Transverse colon (tissue), 4 donors: ENCODE results near the gene NCKAP5L. TPM values are rescaled to one million over a fixed set of nuclear protein-coding genes. Genes with fewer than 3 reads are reported as not detected.

Experiments used
- DNase-seq: peaks from one replicate; pipeline ENCODE4 v3.0.0-alpha.2; 2019
- H3K27ac ChIP-seq, 4 donors: fragments of 200-600 bp; sonication (generic); 2 replicates each; pipeline ENCODE4 v1.5.1; 2016 to 2018; ENCODE audit warnings: inconsistent platforms in 4 of 4
- H3K27me3 ChIP-seq: fragments of 200-600 bp; sonication (generic); 2 replicates; pipeline ENCODE4 v1.5.1; 2017; ENCODE audit warnings: inconsistent platforms
- H3K36me3 ChIP-seq, 4 donors: fragments of 200-600 bp; sonication (generic); 2 replicates each; pipeline ENCODE4 v1.5.1; 2017 to 2019; ENCODE audit warnings: inconsistent platforms in 4 of 4
- H3K4me1 ChIP-seq, 4 donors: fragments of 200-600 bp; sonication (generic); 2 replicates each; pipeline ENCODE4 v1.5.1; 2017 to 2020; ENCODE audit warnings: inconsistent platforms in 4 of 4
- H3K4me3 ChIP-seq, 4 donors: fragments of 200-600 bp; sonication (generic); 1 replicate in 1 of 4; 2 replicates in 3 of 4; pipeline versions ENCODE4 v1.5.1 to v1.6.1; 2017 to 2019; ENCODE audit warnings: inconsistent platforms in 4 of 4
- H3K9me3 ChIP-seq, 2 donors: fragments of 200-600 bp; sonication (generic); 2 replicates each; pipeline ENCODE4 v1.5.1; 2017 to 2019; ENCODE audit warnings: inconsistent platforms in 2 of 2
- EP300 ChIP-seq: sonication (generic); formaldehyde crosslinking; IDR thresholded peaks from one replicate; pipeline ENCODE4 v1.6.1; 2017; ENCODE audit warnings: antibody characterized with exemption, low read depth
- POLR2A ChIP-seq: fragments of 450-650 bp; IDR thresholded peaks from one replicate; pipeline ENCODE4 v1.6.1; 2016; ENCODE audit warnings: antibody characterized with exemption, mild to moderate bottlenecking, moderate library complexity
- POLR2AphosphoS5 ChIP-seq, 3 donors: sonication (generic); formaldehyde crosslinking; IDR thresholded peaks; one replicate each; pipeline ENCODE4 v1.6.1; 2016; ENCODE audit warnings: antibody characterized with exemption in 3 of 3
- WGBS, 2 donors: methylation state at CpG; one replicate each; pipeline ENCODE4 v1.1.5; 2018; ENCODE audit warnings: low coverage in 1 of 2; 5-methylcytosine and 5-hydroxymethylcytosine counted together
- in situ Hi-C, 4 donors: fragments of 200-750 bp; cut with MboI; loops; one replicate each; pipeline versions ENCODE4 v1.15.0 to v1.15.1; 2017; ENCODE audit warnings: low sequenced_read_pairs in 3 of 4, low pct_ligation_motif_present in 1 of 4, low pct_unique_long_range_greater_than_20kb in 1 of 4
- intact Hi-C: fragments of 100-400 bp; cut with DNase I; formaldehyde crosslinking; loops from one replicate; pipeline ENCODE4 v1.15.1; 2023; ENCODE audit warnings: low total_unique reads
- total RNA-seq, 4 donors: library from RNA; depleted of rRNA; stranded (reverse); fragments of >200 nt; gene quantifications; one replicate each; pipeline ENCODE4 v1.1.0, GENCODE V29; 2016
- TF ChIP-seq, protein P1 (sequence below), 5 experiments: fragments of 200-600 bp in 3 of 5; fragments of 450-650 bp in 2 of 5; sonication (generic) in 3 of 5; IDR thresholded peaks; 1 replicate in 2 of 5; 2 replicates in 3 of 5; pipeline ENCODE4 v1.5.1; 2016 to 2017; ENCODE audit warnings: antibody characterized with exemption in 5 of 5, inconsistent platforms in 3 of 5, mild to moderate bottlenecking in 2 of 5, moderate library complexity in 1 of 5

NCKAP5L gene
- total RNA-seq, 4 donors from 2014 or later: 3.4 to 5.1 (median 4.2) TPM

DNA sequence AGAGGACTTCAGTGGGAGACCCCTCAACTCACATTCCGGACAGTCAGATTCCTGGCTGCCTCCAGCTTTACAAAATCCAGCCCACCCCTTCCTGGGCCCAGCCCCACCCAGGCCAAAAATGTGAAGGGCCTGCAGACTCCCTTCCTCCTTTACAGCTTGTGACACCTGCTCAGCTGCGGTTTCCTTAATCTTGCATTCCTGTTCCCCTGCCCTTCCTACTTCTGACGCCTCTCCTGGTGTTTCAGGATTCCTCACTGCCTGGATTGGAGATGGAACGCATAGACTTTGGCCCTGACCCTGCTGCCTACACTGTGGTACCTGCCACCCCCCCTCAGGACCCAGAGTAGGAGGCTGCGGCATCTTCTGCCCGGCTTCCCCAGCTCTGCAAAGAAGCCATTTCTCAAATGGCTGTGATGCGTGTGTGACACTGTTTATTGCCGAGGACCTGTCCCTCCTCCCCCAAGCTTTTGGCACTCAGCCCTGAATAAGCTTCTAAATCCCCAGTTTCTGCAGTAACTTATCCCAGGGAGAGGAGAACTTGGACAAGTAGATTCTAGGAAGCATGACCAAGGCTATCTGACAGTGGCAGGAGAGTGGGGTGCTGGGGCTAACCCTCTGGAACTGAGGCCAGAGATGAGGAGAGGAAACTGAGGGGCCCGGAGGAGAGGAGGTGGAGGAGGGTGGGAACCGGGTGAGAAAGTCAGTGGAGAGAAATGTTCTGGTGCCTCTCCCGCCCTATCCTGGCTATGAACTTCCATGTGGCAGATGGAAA is 39.5 kb upstream of the NCKAP5L start:
- in situ Hi-C loops (loop anchor here in 2 of 4 donors (25.0 kb wide), 1 partner anchor 195 kb away; the partner anchor contains the start of gene ASIC1 (in 2 of the 2)), intact Hi-C loops (no loop called here)
- Histone ChIP-seq H3K27me3 (no peaks in the 10 kb centered on the region), H3K27ac (peak overlapping the region in 2 of 4 donors; percentile 27 to 57), H3K9me3 (no peaks in the 10 kb centered on the region), H3K4me3 (no peak overlapping the region), H3K36me3 (no peaks in the 10 kb centered on the region), H3K4me1 (peaks cover 3 to 22% (median 7%) of the 10 kb centered on the region in 4 donors)
- TF ChIP-seq POLR2A: no peak
- no peak for TF ChIP-seq POLR2AphosphoS5 (IDR thresholded peaks at IDR 0.05)
- WGBS, 2 donors: 33 to 40% methylated on average over 6 to 11 of the region's 11 CpGs
- no peak for DNase-seq

DNA sequence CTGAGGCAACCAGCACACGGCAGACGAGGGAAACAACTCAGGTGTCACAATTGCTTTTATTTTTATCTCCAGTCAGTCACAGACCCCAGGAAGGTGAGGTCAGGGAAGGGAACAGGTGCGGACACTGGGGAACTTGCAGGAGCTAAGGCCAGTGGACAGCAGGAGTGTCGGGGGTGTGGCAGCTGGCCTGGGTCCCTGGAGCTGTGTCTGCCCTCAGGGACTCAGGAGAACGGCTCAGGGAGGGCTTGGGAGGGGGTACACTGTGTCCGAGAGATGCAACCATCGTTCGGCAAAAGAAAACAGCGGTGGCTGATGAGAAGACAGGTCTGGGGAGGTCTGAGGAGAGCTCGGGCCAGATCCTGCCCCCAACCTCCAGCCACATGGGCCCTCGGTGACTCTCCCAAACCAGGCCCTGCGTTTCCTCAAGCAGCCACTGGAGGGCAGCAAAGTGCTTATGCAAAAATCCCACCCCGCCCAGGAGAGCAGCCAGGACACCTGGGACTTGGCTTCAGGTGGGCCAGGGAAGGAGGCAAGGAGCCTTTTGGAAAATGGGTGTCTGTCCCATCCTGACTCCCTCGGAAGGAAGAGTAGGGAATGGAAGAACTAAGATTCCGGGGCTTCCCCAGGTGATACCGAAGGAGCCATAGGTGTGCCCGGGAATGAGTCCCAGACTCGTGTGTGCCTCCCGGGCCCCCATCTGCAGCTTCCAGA is 38.8 kb upstream of the NCKAP5L start:
- in situ Hi-C loops: loop anchor here in 2 of 4 donors (25.0 kb wide), 1 partner anchor 195 kb away; the partner anchor contains the start of gene ASIC1 (in 2 of the 2)
- Histone ChIP-seq H3K9me3 (no peaks in the 10 kb centered on the region), H3K4me1 (peaks cover 3 to 22% (median 7%) of the 10 kb centered on the region in 4 donors), H3K36me3 (no peaks in the 10 kb centered on the region), H3K27ac (no peak overlapping the region), H3K27me3 (no peaks in the 10 kb centered on the region), H3K4me3 (no peak overlapping the region)
- WGBS, 2 donors: 0 to 34% methylated on average over 1 to 19 of the region's 19 CpGs
- intact Hi-C loops: no loop called here
- DNase-seq: peak; percentile 79
- TF ChIP-seq EP300: no peak
- TF ChIP-seq, protein P1, sequence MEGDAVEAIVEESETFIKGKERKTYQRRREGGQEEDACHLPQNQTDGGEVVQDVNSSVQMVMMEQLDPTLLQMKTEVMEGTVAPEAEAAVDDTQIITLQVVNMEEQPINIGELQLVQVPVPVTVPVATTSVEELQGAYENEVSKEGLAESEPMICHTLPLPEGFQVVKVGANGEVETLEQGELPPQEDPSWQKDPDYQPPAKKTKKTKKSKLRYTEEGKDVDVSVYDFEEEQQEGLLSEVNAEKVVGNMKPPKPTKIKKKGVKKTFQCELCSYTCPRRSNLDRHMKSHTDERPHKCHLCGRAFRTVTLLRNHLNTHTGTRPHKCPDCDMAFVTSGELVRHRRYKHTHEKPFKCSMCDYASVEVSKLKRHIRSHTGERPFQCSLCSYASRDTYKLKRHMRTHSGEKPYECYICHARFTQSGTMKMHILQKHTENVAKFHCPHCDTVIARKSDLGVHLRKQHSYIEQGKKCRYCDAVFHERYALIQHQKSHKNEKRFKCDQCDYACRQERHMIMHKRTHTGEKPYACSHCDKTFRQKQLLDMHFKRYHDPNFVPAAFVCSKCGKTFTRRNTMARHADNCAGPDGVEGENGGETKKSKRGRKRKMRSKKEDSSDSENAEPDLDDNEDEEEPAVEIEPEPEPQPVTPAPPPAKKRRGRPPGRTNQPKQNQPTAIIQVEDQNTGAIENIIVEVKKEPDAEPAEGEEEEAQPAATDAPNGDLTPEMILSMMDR (IDR thresholded peaks at IDR 0.05): peak; percentile 85 to 99 (median 97)

GRCh38 chr12:49865782-49866135 is 37.5 kb upstream of the NCKAP5L start:
- TF ChIP-seq EP300 (no peak), POLR2A (no peak), POLR2AphosphoS5 (IDR thresholded peaks at IDR 0.05) (no peak)
- TF ChIP-seq, protein P1 (IDR thresholded peaks at IDR 0.05): no peak
- H3K4me3 ChIP-seq: no peak overlapping the region
- 66 to 82% methylated on average over 8 of the region's 8 CpGs for WGBS, 2 donors
- H3K4me1 ChIP-seq: peaks cover 3 to 22% (median 7%) of the 10 kb centered on the region in 4 donors
- no peaks in the 10 kb centered on the region for H3K27me3 ChIP-seq
- intact Hi-C loops (no loop called here), in situ Hi-C loops (loop anchor here in 2 of 4 donors (25.0 kb wide), 1 partner anchor 197 kb away; the partner anchor contains the start of gene ASIC1 (in 2 of the 2))
- H3K27ac ChIP-seq: no peak overlapping the region
- no peak for DNase-seq
- no peaks in the 10 kb centered on the region for H3K9me3 ChIP-seq
- H3K36me3 ChIP-seq: no peaks in the 10 kb centered on the region

DNA sequence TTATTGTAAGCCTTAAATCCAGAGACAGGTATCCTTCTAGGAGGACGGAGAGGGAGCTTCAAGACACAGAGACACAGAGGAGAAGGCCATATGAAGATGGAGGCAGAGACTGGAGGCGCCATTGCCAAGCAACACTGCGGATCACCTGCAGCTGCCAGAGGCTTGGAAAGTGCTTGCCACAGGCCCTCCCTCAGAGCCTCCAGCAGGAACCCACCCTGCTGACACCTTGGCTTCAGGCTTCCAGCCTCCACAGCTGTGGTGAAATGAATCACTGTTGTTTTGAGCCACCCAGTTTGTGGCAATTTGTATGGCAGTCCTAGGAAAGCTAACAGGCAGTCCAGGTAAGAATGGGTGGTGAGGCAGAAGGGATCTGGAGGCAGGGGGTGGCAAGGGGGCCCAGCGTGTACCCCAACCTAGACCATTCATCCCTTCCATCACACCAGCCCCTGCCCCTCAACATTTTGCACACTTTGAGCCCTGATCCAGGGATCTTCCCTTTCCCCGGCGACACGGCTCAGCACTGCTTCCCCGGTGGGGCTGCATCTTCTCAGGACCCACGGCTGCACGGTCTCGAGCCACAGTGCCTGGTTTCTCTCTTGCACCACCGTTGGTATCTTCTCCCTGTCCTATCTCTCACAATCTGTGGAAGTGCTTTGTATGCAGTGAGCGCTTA is 37.0 kb upstream of the NCKAP5L start:
- no peak overlapping the region for H3K4me3 ChIP-seq
- TF ChIP-seq POLR2A (no peak), EP300 (no peak)
- 79 to 82% methylated on average over 7 to 13 of the region's 13 CpGs for WGBS, 2 donors
- intact Hi-C loops: no loop called here
- no peak for DNase-seq
- H3K27ac ChIP-seq: no peak overlapping the region
- H3K36me3 ChIP-seq: no peaks in the 10 kb centered on the region
- in situ Hi-C loops: loop anchor here in 2 of 4 donors (25.0 kb wide), 1 partner anchor 197 kb away; the partner anchor contains the start of gene ASIC1 (in 2 of the 2)
- H3K9me3 ChIP-seq: no peaks in the 10 kb centered on the region
- no peaks in the 10 kb centered on the region for H3K27me3 ChIP-seq
- H3K4me1 ChIP-seq: peaks cover 3 to 22% (median 7%) of the 10 kb centered on the region in 4 donors
